Measurements from ENCODE around the gene TUBB1.

Gene TUBB1

GRCh38 chr20:58984691-58985090 lies 34.5 kb upstream of the TUBB1 start:
- Histone ChIP-seq H3K27me3 (replicated peaks; ENCODE audit: insufficient read depth, low read length) (no peaks in the 10 kb centered on the region), H3K9me3 (replicated peaks; ENCODE audit: insufficient read depth, low read length) (no peaks in the 10 kb centered on the region), H3K9ac (ENCODE audit: low read length) (no peak overlapping the region), H3K36me3 (replicated peaks; ENCODE audit: insufficient read depth, low read length) (peaks cover 9% of the 10 kb centered on the region; the same call in 1 of the 2 replicates), H3K9me2 (replicated peaks; ENCODE audit: insufficient read depth, low read length) (no peaks in the 10 kb centered on the region), H2AFZ (ENCODE audit: low read length) (no peak overlapping the region), H4K20me1 (ENCODE audit: insufficient read depth, low read length) (no peaks in the 10 kb centered on the region), H3K4me3 (ENCODE audit: low read length) (no peak overlapping the region), H3K27ac (ENCODE audit: low read length) (no peak overlapping the region), H3K4me2 (ENCODE audit: low read depth, low read length) (no peak overlapping the region), H3K4me1 (ENCODE audit: low read length) (peaks cover 7% of the 10 kb centered on the region; the same call in 1 of the 2 replicates), H3F3A (ENCODE audit: insufficient read depth, low read length) (no peaks in the 10 kb centered on the region), H3K79me2 (ENCODE audit: low read length) (peaks cover 76% of the 10 kb centered on the region)
- DNase-seq: no peak
- TF ChIP-seq EZH2 (optimal IDR thresholded peaks at IDR 0.05; ENCODE audit: low read depth, low read length) (no peak), CTCF (IDR thresholded peaks at IDR 0.05; ENCODE audit: low read length) (no peak), EZH2phosphoT487 (IDR thresholded peaks at IDR 0.05; ENCODE audit: low read length) (no peak)

GRCh38 chr20:58985656-58986055 lies 33.6 kb upstream of the TUBB1 start:
- peaks cover 7% of the 10 kb centered on the region; the same call in 1 of the 2 replicates for H3K4me1 ChIP-seq (ENCODE audit: low read length)
- no peak overlapping the region for H3K27ac ChIP-seq (ENCODE audit: low read length)
- H3K79me2 ChIP-seq (ENCODE audit: low read length): peaks cover 76% of the 10 kb centered on the region
- no peaks in the 10 kb centered on the region for H3K27me3 ChIP-seq (replicated peaks; ENCODE audit: insufficient read depth, low read length)
- no peaks in the 10 kb centered on the region for H3K9me2 ChIP-seq (replicated peaks; ENCODE audit: insufficient read depth, low read length)
- H4K20me1 ChIP-seq (ENCODE audit: insufficient read depth, low read length): no peaks in the 10 kb centered on the region
- H3K36me3 ChIP-seq (replicated peaks; ENCODE audit: insufficient read depth, low read length): peaks cover 14% of the 10 kb centered on the region
- TF ChIP-seq EZH2 (optimal IDR thresholded peaks at IDR 0.05; ENCODE audit: low read depth, low read length) (no peak), CTCF (IDR thresholded peaks at IDR 0.05; ENCODE audit: low read length) (no peak), EZH2phosphoT487 (IDR thresholded peaks at IDR 0.05; ENCODE audit: low read length) (no peak)
- H3K9me3 ChIP-seq (replicated peaks; ENCODE audit: insufficient read depth, low read length): no peaks in the 10 kb centered on the region
- H3F3A ChIP-seq (ENCODE audit: insufficient read depth, low read length): no peaks in the 10 kb centered on the region
- H2AFZ ChIP-seq (ENCODE audit: low read length): no peak overlapping the region
- H3K4me3 ChIP-seq (ENCODE audit: low read length): no peak overlapping the region
- no peak overlapping the region for H3K4me2 ChIP-seq (ENCODE audit: low read depth, low read length)
- DNase-seq: no peak
- H3K9ac ChIP-seq (ENCODE audit: low read length): no peak overlapping the region

- H3K36me3 ChIP-seq (replicated peaks; ENCODE audit: insufficient read depth, low read length): peaks cover 20% of the 10 kb centered on the region
- no peaks in the 10 kb centered on the region for H4K20me1 ChIP-seq (ENCODE audit: insufficient read depth, low read length)
Observed at GRCh38 chr20:58986286-58986967, 32.8 kb upstream of the TUBB1 start.

More at GRCh38 chr20:58986286-58986967, 32.8 kb upstream of the TUBB1 start:
- H3F3A ChIP-seq (ENCODE audit: insufficient read depth, low read length): no peaks in the 10 kb centered on the region
- no peak overlapping the region for H3K4me3 ChIP-seq (ENCODE audit: low read length)
- DNase-seq: no peak
- H3K4me2 ChIP-seq (ENCODE audit: low read depth, low read length): no peak overlapping the region
- no peak overlapping the region for H3K27ac ChIP-seq (ENCODE audit: low read length)
- no peak overlapping the region for H2AFZ ChIP-seq (ENCODE audit: low read length)
- TF ChIP-seq EZH2phosphoT487 (IDR thresholded peaks at IDR 0.05; ENCODE audit: low read length) (no peak), EZH2 (optimal IDR thresholded peaks at IDR 0.05; ENCODE audit: low read depth, low read length) (no peak), CTCF (IDR thresholded peaks at IDR 0.05; ENCODE audit: low read length) (no peak)
- peaks cover 76% of the 10 kb centered on the region for H3K79me2 ChIP-seq (ENCODE audit: low read length)
- no peaks in the 10 kb centered on the region for H3K27me3 ChIP-seq (replicated peaks; ENCODE audit: insufficient read depth, low read length)
- no peak overlapping the region for H3K9ac ChIP-seq (ENCODE audit: low read length)
- H3K9me2 ChIP-seq (replicated peaks; ENCODE audit: insufficient read depth, low read length): no peaks in the 10 kb centered on the region
- H3K4me1 ChIP-seq (ENCODE audit: low read length): peaks cover 7% of the 10 kb centered on the region; the same call in 1 of the 2 replicates
- no peaks in the 10 kb centered on the region for H3K9me3 ChIP-seq (replicated peaks; ENCODE audit: insufficient read depth, low read length)
